Measurements from ENCODE around the gene ATP10B. TPM values are rescaled to one million over a fixed set of nuclear protein-coding genes. Genes with fewer than 3 reads are reported as not detected.
A peak's percentile ranks its signal among the peaks of the same experiment; 100 is the strongest.

ATP10B gene
- total and polyA plus RNA-seq, 8 donors: 0.76 to 20.4 (median 4.6) TPM

DNA sequence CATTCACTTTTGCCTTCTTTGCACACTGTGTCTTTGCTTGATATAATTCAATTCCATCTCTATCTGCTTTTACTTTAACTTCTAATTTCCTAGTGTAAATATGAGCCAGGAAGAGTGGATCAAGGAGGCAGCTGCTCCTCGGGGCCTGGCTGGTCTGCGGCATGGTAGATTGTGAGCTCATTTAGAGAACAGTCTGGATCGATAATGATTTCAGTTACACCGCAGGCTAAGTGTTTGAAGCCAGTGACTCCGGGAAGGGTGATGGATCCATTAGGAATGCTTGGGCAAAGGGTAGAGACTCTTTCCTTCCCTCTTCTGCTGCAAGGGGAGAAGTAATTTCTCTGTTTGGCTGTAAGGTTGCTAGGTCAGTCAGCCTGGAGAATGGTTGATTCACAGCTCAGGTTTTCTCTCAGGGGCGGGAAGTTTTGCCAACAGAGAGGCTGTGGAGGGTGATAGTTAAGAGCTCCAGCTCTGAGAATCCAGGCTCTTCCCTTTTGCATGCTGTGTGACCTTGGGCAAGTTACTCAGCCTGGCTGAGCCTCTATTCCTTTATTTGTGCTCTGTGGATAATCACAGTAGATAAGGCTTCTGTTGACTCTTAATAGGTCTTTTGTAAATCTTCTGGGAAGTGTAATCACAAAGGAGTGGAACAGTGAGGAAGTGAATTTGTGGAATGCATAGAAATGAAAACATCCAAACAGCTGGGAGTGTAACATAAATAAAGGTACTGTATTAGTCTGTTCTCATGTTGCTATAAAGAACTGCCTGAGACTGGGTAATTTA, 331.2 kb downstream of the ATP10B start:
- Histone ChIP-seq H3K4me1 (peaks cover 0 to 4% (median 0%) of the 10 kb centered on the region in 3 donors), H3K27me3 (no peaks in the 10 kb centered on the region), H3K9me3 (no peaks in the 10 kb centered on the region), H3K27ac (peak overlapping the region in 1 of 4 donors; percentile 5), H3K36me3 (no peaks in the 10 kb centered on the region), H3K4me3 (no peak overlapping the region)
- WGBS, 2 donors: 33 to 41% methylated on average over 6 of the region's 6 CpGs
- FAIRE-seq (no peak), ATAC-seq (peak in 3 of 4 donors; percentile 46 to 73 (median 60)), DNase-seq (no peak)
- TF ChIP-seq, protein P1, sequence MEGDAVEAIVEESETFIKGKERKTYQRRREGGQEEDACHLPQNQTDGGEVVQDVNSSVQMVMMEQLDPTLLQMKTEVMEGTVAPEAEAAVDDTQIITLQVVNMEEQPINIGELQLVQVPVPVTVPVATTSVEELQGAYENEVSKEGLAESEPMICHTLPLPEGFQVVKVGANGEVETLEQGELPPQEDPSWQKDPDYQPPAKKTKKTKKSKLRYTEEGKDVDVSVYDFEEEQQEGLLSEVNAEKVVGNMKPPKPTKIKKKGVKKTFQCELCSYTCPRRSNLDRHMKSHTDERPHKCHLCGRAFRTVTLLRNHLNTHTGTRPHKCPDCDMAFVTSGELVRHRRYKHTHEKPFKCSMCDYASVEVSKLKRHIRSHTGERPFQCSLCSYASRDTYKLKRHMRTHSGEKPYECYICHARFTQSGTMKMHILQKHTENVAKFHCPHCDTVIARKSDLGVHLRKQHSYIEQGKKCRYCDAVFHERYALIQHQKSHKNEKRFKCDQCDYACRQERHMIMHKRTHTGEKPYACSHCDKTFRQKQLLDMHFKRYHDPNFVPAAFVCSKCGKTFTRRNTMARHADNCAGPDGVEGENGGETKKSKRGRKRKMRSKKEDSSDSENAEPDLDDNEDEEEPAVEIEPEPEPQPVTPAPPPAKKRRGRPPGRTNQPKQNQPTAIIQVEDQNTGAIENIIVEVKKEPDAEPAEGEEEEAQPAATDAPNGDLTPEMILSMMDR (IDR thresholded peaks at IDR 0.05): no peak
- intact Hi-C loops (cut with DNase I): no loop called here

DNA sequence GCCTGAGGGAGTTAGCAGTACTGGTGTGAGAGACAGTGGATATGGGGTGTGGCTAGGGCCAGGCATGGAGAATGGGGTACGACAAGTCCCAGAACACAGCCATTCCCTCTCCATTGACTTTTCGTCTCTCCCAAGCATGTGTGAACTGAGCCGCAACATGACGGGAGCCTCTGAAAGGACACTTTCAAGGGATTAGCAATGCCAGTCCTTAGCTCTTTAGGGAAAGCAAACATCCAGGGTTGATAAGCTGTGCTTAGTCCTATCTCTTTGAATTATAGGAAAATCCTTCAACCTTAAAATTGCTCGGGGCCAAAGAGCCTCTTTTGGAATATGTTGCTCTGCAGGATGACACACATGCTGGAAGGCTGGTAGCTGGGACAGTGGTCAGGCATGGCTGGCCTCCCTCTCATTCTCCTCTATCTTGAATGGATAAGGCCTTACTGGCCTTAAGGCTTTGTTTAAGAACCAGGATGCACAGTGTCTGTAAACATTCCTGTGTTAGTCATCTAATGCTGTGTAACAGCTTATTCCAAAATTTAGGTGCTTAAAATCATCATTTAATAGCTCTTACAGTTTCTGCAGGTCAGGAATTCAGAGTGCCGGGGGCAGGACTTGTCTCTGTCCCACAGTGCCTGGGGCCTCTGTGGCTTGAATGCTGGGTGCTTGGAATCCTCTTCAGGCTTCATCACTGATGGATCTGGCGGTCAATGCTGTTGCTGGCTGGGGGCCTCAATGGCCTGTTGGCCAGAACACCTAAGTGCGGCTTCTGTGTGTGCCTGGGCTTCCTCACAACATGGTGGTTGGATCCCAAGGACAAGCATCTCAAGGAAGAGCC, 335.1 kb downstream of the ATP10B start:
- Histone ChIP-seq H3K27ac (no peak overlapping the region), H3K4me3 (no peak overlapping the region), H3K9me3 (no peaks in the 10 kb centered on the region), H3K36me3 (no peaks in the 10 kb centered on the region), H3K27me3 (no peaks in the 10 kb centered on the region), H3K4me1 (peaks cover 0 to 4% (median 0%) of the 10 kb centered on the region in 3 donors)
- TF ChIP-seq, protein P1 (IDR thresholded peaks at IDR 0.05): no peak
- WGBS, 2 donors: 91 to 93% methylated on average over 8 of the region's 8 CpGs
- intact Hi-C loops (cut with DNase I): no loop called here
- no peak for FAIRE-seq
- DNase-seq: no peak
- no peak for ATAC-seq

DNA sequence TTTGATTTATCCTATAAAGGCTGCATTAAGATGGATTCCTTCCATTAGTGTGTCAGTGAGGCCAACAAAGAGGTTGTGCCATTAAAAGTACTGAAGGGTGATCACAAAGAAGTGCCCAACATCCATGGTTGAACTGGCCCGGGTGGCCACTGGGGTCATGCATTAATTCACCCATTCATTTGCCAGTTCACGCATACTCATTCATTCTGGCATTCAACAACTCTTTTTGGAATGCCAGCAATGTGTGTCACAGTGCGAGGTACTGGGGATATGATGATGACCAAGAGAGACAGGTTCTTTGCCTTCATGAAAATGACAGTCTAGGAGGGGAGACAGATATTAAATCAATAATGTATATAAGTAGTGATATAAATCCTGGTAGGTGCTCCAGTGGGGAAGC, 337.1 kb downstream of the ATP10B start:
- Histone ChIP-seq H3K4me3 (no peak overlapping the region), H3K9me3 (no peaks in the 10 kb centered on the region), H3K36me3 (no peaks in the 10 kb centered on the region), H3K27ac (no peak overlapping the region), H3K4me1 (no peaks in the 10 kb centered on the region), H3K27me3 (no peaks in the 10 kb centered on the region)
- TF ChIP-seq, protein P1 (IDR thresholded peaks at IDR 0.05): no peak
- no peak for DNase-seq
- no peak for FAIRE-seq
- WGBS, 2 donors: 80 to 85% methylated on average over 3 of the region's 3 CpGs
- ATAC-seq: no peak
- intact Hi-C loops (cut with DNase I): no loop called here

DNA sequence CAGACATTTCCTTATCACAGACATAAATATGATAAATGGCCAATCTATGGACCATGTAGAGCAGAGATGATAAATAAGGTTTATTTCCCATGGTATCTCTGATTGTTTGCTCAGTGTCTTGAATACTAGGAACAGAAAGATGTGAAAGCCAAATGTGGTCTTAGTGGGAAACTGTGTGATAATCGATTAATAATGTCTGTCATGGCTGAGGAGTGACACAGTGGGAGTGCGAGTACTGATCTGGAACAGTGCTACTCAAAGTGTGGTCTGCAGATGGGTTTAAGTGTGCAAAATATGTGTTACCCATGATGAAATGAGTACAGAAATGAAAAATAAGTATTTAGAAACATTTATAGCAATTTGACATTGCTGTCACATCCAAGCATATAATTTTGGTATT, 337.8 kb downstream of the ATP10B start:
- ATAC-seq (no peak), FAIRE-seq (no peak)

More for the DNA sequence above, 337.8 kb downstream of the ATP10B start:
- Histone ChIP-seq H3K27ac (no peak overlapping the region), H3K9me3 (no peaks in the 10 kb centered on the region), H3K4me1 (no peaks in the 10 kb centered on the region), H3K27me3 (no peaks in the 10 kb centered on the region), H3K36me3 (no peaks in the 10 kb centered on the region), H3K4me3 (no peak overlapping the region)
- intact Hi-C loops (cut with DNase I): no loop called here
- WGBS, 2 donors: 68 to 69% methylated on average over 2 of the region's 2 CpGs
- TF ChIP-seq, protein P1 (IDR thresholded peaks at IDR 0.05): no peak
- DNase-seq: no peak

Measured in pancreas (tissue), 10 donors.